WTC11 (cell line): ENCODE data around the gene TBXT.

ENCODE experiments used
- FOXK1 ChIP-seq: sonication (generic); formaldehyde crosslinking; IDR thresholded peaks from 2 replicates; pipeline ENCODE4 v1.8.0; 2022; ENCODE audit warnings: mild to moderate bottlenecking, moderate library complexity, missing genetic modification reagents
- JUN ChIP-seq: sonication (generic); formaldehyde crosslinking; IDR thresholded peaks from 2 replicates; pipeline ENCODE4 v1.8.0; 2023; ENCODE audit warnings: mild to moderate bottlenecking, missing genetic modification reagents

- no peak for TF ChIP-seq JUN (CRISPR knock-in tag)
- no peak for TF ChIP-seq FOXK1
These were observed 9.6 kb downstream of the TBXT start for GRCh38 chr6:166157930-166158617.
